GM23248 (cell line): ENCODE results near the gene DTNB.

Source experiments
- EZH2 ChIP-seq: fragments of 200-600 bp; sonication (generic); IDR thresholded peaks from 2 replicates; pipeline ENCODE4 v1.6.1; 2018; ENCODE audit warnings: antibody characterized with exemption, mild to moderate bottlenecking; ENCODE audit not compliant: insufficient read depth, poor library complexity, severe bottlenecking
- EZH2phosphoT487 ChIP-seq: fragments of 200-600 bp; sonication (generic); IDR thresholded peaks from 2 replicates; pipeline ENCODE4 v1.6.1; 2018; ENCODE audit warnings: antibody characterized with exemption, moderate library complexity, mild to moderate bottlenecking, low read depth; ENCODE audit not compliant: insufficient read depth

GRCh38 chr2:25664965-25665307 lies 8.4 kb downstream of the DTNB start:
- TF ChIP-seq EZH2 (no peak), EZH2phosphoT487 (no peak)
